Astrocyte of the cerebellum (primary cell): ENCODE measurements around the gene TOMM22.

Source experiments
- DNase-seq: peaks from one replicate; pipeline ENCODE4 v3.0.0-alpha.2; 2011; ENCODE audit warnings: low read depth
- H3K4me3 ChIP-seq: 2 replicates; pipeline ENCODE4 v1.5.1; 2011; ENCODE audit warnings: mild to moderate bottlenecking, low read depth, low read length, moderate library complexity
- in situ Hi-C: cut with HindIII; loops from 2 replicates; pipeline ENCODE4 v1.10.0; 2017; ENCODE audit warnings: low sequenced_read_pairs
- TF ChIP-seq, protein P1 (sequence below): IDR thresholded peaks from 2 replicates; pipeline ENCODE4 v1.5.1; 2012; ENCODE audit warnings: low read length, low read depth, moderate library complexity, mild to moderate bottlenecking; ENCODE audit errors: missing control alignments

The TOMM22 gene

DNA sequence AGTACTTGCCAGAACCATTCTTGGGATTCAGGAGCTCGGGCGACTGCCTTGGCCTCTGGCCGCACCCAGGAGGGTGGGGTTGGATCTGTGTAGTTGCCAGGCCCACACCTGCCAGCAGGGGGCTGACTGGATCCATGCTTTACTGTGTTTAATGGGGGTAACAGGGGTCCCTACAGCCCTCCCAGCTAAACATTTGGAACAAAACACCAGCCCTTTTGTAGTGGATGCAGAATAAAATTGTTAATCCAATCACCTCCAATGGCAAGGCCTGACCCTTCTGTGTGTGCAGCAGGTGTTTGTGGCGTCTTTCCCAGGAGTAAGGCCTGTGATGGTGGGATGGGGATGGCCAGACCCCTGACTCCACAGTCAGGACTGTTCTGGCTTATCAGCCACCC, 51.6 kb downstream of the TOMM22 start:
- in situ Hi-C loops, result no loop called here
- DNase-seq, result no peak

GRCh38 chr22:38733724-38734381, 52.1 kb downstream of the TOMM22 start:
- TF ChIP-seq, protein P1, sequence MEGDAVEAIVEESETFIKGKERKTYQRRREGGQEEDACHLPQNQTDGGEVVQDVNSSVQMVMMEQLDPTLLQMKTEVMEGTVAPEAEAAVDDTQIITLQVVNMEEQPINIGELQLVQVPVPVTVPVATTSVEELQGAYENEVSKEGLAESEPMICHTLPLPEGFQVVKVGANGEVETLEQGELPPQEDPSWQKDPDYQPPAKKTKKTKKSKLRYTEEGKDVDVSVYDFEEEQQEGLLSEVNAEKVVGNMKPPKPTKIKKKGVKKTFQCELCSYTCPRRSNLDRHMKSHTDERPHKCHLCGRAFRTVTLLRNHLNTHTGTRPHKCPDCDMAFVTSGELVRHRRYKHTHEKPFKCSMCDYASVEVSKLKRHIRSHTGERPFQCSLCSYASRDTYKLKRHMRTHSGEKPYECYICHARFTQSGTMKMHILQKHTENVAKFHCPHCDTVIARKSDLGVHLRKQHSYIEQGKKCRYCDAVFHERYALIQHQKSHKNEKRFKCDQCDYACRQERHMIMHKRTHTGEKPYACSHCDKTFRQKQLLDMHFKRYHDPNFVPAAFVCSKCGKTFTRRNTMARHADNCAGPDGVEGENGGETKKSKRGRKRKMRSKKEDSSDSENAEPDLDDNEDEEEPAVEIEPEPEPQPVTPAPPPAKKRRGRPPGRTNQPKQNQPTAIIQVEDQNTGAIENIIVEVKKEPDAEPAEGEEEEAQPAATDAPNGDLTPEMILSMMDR, result no peak
- no peak overlapping the region for H3K4me3 ChIP-seq
- in situ Hi-C loops, result no loop called here
- no peak for DNase-seq

More for the DNA sequence above, 51.6 kb downstream of the TOMM22 start:
- H3K4me3 ChIP-seq, result no peak overlapping the region
- TF ChIP-seq, protein P1, result peak; percentile 75

DNA sequence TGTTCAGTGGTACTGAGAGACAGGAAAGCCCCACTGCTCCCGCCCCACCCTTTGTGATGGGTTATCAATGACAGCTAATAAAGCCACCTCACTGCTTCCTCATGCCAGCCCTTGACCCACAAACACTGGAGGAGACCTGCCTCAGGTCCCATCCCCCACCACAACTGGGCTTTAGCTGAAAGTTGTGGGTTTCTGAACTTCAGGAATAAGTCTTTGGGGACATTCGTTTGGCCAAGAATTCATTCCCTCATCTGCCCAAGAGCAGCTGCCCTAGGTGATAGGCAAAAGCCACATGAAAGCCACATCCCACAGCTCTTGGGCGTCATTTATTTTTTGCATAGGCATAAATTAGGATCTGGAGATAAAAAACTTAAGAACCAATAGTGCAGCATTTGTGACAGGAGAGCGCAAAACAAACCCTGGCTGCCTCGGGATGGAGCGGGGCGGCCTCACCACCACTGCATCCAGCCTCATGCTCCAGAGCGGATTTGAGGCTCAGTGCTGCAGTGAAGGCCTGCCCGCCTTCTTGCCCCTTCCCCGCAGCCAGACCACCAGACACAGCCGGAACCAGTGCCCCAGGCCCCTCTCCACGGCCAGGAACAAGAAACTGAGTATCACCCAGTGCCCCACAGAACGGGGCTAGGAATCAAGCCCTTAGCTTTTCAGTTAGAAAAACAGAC, 52.8 kb downstream of the TOMM22 start:
- in situ Hi-C loops, result no loop called here

More for the DNA sequence above, 52.8 kb downstream of the TOMM22 start:
- TF ChIP-seq, protein P1, result no peak
- no peak for DNase-seq
- H3K4me3 ChIP-seq, result no peak overlapping the region
